Measurements from ENCODE around the gene RAD50. TPM values are rescaled to one million over a fixed set of nuclear protein-coding genes. Genes with fewer than 3 reads are reported as not detected.

RAD50 gene
- total RNA-seq, 4 donors from 2014 or later = 24.0 to 39.9 (median 29.3) TPM

DNA sequence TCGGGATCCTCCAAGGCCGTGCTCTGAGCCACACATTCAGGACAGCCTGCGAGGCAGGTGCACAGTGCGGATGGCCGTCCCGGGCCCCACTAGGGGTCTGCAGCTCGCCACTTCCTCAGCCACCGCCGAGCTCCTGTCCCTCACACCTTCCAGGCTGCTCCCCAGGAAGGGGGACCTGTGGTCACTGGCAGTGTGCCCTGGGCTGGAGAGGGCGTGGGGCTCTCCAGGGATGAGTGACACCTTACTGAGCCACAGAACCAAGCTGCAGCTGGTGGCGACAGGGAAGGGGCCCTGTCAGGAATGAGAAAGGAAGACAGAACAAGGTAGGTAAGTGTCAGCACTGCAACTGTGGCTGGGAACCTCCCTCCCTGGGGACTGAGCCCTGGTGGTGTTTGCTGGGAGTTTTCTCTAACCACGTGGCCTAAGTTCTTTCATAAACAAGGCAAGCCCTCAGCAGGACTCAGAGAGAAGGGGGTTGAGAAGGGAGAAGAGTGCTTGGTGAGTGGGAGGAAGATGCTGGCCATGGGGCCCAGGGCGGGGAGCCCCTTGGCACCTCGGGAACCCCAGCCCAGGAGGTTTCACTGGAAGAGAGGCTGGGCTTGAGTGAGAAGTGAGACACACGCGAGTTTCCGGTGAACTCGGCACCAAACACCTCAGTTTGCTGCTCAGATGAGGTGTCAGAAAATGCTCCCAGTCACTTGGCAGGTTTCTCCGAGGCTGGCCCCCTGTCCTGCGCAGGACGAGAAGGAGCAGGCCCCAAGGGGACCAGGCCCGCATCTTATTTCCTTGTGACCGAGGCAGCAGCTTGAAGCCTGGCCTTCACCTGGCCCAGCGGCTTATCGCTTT lies 106.4 kb downstream of the RAD50 start:
- Histone ChIP-seq H3K27me3 (peaks cover 0 to 14% (median 0%) of the 10 kb centered on the region in 4 donors), H3K9me3 (no peaks in the 10 kb centered on the region), H3K27ac (replicated peaks in 1 of 4) (no peak overlapping the region), H3K36me3 (no peaks in the 10 kb centered on the region), H3K4me1 (no peaks in the 10 kb centered on the region), H3K4me3 (no peak overlapping the region)
- intact Hi-C loops (cut with DNase I) = no loop called here
- TF ChIP-seq POLR2AphosphoS5 (IDR thresholded peaks at IDR 0.05) (no peak), POLR2A (IDR thresholded peaks at IDR 0.05; ENCODE audit: low read depth) (no peak), EP300 (IDR thresholded peaks at IDR 0.05) (no peak)
- TF ChIP-seq, protein P1, sequence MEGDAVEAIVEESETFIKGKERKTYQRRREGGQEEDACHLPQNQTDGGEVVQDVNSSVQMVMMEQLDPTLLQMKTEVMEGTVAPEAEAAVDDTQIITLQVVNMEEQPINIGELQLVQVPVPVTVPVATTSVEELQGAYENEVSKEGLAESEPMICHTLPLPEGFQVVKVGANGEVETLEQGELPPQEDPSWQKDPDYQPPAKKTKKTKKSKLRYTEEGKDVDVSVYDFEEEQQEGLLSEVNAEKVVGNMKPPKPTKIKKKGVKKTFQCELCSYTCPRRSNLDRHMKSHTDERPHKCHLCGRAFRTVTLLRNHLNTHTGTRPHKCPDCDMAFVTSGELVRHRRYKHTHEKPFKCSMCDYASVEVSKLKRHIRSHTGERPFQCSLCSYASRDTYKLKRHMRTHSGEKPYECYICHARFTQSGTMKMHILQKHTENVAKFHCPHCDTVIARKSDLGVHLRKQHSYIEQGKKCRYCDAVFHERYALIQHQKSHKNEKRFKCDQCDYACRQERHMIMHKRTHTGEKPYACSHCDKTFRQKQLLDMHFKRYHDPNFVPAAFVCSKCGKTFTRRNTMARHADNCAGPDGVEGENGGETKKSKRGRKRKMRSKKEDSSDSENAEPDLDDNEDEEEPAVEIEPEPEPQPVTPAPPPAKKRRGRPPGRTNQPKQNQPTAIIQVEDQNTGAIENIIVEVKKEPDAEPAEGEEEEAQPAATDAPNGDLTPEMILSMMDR (IDR thresholded peaks at IDR 0.05) = no peak
- 76% methylated on average over 25 of the region's 25 CpGs for WGBS
- no peak for DNase-seq (ENCODE audit: extremely low spot score)

DNA sequence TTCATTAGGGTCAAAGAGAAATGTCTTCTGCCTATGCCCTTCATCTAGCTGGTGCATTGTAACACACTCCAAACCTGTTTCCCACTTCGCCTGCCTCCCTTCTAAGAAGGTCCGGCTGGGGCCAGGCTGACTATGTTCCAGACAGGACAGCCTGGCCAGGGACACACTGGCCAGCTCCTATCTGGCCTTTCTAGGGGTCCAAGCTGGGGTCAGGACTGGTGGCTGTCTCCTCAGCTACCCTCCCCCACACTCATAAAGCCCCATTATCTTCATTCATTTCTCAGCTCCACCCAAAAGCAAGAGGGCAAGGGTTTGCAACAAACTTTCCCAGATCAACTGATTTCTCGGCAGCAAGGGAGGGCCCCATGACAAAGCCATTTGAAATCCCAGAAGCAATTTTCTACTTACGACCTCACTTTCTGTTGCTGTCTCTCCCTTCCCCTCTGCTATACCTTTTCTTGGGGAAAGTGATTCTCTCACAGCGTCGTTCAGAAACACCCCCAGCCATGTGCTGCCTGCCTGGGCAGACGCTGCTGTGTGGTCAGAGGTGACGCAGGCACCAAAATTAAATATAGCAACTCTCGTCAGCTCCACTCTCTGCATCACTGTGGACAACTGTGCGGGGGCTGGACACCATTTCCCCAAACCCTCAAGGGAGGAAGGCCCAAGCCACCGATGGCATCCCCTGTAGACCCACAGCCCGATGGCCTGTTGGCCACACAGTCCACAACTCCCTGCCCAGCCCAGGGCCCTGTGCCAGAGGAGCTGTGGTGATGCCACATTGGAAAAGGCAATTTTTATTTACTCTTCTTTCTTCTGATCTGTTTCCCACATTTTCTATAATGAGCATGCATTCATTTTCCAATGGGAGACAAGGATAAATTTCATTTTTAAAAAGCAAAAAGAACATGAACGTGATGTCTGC lies 107.3 kb downstream of the RAD50 start:
- TF ChIP-seq EP300 (IDR thresholded peaks at IDR 0.05) (no peak), POLR2A (IDR thresholded peaks at IDR 0.05; ENCODE audit: low read depth) (no peak), POLR2AphosphoS5 (IDR thresholded peaks at IDR 0.05) (no peak)
- TF ChIP-seq, protein P1 (IDR thresholded peaks at IDR 0.05) = no peak
- H3K9me3 ChIP-seq = no peaks in the 10 kb centered on the region
- no peaks in the 10 kb centered on the region for H3K4me1 ChIP-seq
- no peak for DNase-seq (ENCODE audit: extremely low spot score)
- no peak overlapping the region for H3K27ac ChIP-seq (replicated peaks in 1 of 4)
- peaks cover 0 to 9% (median 0%) of the 10 kb centered on the region in 4 donors for H3K27me3 ChIP-seq
- 86% methylated on average over 13 of the region's 13 CpGs for WGBS
- no peak overlapping the region for H3K4me3 ChIP-seq
- H3K36me3 ChIP-seq = no peaks in the 10 kb centered on the region
- intact Hi-C loops (cut with DNase I) = no loop called here

DNA sequence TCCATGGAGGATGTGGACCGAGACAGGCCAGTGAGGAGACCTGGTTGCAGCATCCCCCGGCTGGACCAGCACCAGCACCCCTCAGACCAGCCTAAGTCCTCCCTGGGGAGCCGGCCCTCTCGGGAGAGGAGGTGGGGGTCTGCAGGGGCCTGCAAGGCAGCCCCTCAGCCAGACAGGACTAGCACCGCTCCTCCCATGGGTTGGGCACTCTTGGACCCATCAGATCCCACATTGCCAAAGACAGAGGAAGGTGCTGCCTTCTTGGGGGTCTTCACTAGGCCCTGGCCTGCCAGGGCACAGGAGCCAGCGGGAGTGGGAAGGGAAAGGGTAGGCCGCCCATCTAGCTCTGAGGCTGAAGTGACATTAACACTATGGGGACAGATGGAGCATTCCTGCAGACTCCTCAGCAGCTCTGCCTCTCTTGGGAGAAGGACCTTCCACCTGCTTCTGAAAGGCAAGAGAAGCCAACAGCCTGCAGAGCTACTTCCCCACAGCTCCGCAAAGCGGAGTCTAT lies 108.0 kb downstream of the RAD50 start:
- no peak overlapping the region for H3K4me3 ChIP-seq
- intact Hi-C loops (cut with DNase I) = no loop called here
- H3K9me3 ChIP-seq = no peaks in the 10 kb centered on the region
- DNase-seq (ENCODE audit: extremely low spot score) = no peak
- peaks cover 0 to 1% (median 0%) of the 10 kb centered on the region in 4 donors for H3K27me3 ChIP-seq
- H3K4me1 ChIP-seq = no peaks in the 10 kb centered on the region
- no peaks in the 10 kb centered on the region for H3K36me3 ChIP-seq
- TF ChIP-seq POLR2A (IDR thresholded peaks at IDR 0.05; ENCODE audit: low read depth) (no peak), EP300 (IDR thresholded peaks at IDR 0.05) (no peak), POLR2AphosphoS5 (IDR thresholded peaks at IDR 0.05) (no peak)
- TF ChIP-seq, protein P1 (IDR thresholded peaks at IDR 0.05) = no peak
- no peak overlapping the region for H3K27ac ChIP-seq (replicated peaks in 1 of 4)
- WGBS = 98% methylated on average over 8 of the region's 9 CpGs

DNA sequence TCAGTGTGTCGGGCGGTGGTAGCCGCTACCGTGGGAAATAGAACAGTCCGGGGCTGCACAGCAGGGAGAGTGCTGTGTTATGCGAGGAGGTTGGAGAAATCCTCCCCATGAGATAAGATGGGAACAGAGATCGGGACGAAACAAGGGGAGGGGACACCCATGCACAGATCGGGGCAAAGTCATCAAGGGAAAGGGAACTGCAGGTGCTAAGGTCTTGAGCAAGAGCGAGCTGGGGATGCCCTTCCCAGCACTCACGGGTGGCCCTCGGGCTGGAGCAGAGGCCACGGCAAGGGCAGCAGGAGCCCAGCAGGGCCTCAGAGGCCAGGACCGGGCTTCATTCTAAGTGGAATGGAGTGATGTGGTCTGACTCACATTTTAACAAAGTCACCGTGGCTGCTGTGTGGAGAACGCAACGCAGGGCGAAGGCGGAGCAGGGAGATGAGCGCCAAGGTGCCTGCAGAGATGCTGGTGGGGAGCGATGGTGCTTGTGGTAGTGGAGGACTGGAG lies 108.8 kb downstream of the RAD50 start:
- H3K9me3 ChIP-seq = no peaks in the 10 kb centered on the region
- no peak overlapping the region for H3K4me3 ChIP-seq
- TF ChIP-seq POLR2A (IDR thresholded peaks at IDR 0.05; ENCODE audit: low read depth) (no peak), EP300 (IDR thresholded peaks at IDR 0.05) (no peak), POLR2AphosphoS5 (IDR thresholded peaks at IDR 0.05) (no peak)
- TF ChIP-seq, protein P1 (IDR thresholded peaks at IDR 0.05) = no peak
- H3K27me3 ChIP-seq = no peaks in the 10 kb centered on the region
- H3K4me1 ChIP-seq = no peaks in the 10 kb centered on the region
- H3K27ac ChIP-seq (replicated peaks in 1 of 4) = no peak overlapping the region
- DNase-seq (ENCODE audit: extremely low spot score) = no peak
- no peaks in the 10 kb centered on the region for H3K36me3 ChIP-seq
- 90% methylated on average over 21 of the region's 21 CpGs for WGBS
- intact Hi-C loops (cut with DNase I) = no loop called here

Data from esophagus muscularis mucosa (tissue), 4 donors.